Activated CD4-positive, alpha-beta T cell treated with anti-CD3 and anti-CD28 coated beads for 4 hours (primary cell): Measurements from ENCODE around the gene MVB12B.

Source experiments
- DNase-seq, 2 donors: peaks; one replicate each; pipeline ENCODE4 v3.0.0-alpha.2; 2020

The MVB12B gene

DNA sequence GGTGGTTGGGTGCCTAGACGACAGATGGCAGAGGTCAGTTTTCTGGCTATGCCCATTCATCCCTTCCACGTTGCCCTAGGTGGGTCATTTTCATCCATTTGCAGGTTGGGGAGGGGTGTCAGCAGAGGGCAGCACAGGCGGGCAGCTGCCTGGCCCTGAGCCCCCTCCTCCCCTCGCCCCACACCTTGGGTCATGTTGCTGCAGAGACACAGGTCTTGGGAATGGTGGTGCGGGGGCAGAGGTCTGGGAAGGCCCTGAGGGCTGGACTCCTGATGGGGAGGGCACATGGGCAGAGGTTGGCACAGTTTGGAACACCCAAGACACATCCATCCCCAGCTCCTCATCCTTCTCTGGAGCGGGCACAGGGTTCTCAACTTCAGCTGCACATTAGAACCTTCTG lies 183.9 kb downstream of the MVB12B start:
- DNase-seq, result no peak

DNA sequence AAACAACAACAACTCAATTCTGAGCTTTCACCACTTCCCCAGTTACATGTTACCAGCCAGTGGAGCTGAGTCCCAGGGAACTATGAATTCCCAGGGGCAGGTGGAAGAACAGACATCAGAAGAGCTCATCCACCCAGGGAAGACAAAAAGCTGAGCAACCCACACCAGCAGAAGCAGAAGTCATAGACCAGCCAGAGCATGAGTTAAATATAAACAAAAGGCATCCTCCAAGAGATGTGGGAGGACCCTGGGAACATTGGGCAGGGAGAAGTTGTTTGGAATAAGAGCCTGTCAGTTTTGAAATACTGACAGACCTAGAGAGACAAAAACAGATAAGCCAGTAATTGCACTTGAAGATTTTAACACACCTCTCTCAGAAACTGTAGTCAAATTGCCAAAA lies 184.8 kb downstream of the MVB12B start:
- DNase-seq, result no peak

DNA sequence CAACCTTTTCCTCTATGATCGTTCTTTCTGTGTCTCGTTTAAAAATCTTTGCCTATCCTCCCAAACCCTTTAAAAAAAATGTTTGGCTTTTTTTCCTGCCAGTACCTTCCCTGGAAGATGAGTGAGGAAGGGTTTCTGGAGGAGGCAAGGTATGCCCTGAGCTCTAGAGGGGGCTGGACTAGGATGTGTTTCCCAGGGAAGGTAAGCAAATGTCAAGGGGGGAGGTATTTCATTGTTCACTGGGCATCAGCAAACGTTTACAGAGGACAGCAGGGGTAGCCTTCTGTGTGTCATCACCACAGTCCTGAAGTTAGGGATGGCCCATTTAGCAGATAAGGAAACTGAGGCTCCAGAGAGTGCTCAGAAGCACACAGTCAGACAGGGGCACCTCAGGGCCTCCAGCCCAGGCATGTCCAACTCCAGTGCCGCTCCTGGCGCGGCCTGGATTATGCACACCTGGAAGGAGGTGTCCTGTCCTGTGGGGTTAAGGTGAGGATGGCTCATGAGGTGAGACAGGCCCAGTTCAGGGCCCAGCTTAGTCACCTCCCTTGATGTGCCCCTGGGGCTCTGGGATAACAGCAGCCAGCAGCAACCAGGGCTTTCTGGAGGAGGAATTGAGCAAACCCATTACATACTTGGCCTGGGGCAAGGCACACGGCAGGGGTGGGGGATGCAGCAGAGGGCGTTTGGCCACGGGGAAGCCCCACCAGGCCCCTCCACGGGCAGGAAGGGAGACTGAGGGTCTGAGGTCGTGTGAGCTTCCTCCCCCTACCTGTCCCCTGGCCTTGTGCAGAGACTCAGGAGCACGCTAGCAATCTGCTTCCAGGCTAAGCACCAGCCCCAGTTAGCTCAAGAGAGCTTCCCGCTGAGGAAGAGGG lies 186.8 kb downstream of the MVB12B start:
- no peak for DNase-seq

DNA sequence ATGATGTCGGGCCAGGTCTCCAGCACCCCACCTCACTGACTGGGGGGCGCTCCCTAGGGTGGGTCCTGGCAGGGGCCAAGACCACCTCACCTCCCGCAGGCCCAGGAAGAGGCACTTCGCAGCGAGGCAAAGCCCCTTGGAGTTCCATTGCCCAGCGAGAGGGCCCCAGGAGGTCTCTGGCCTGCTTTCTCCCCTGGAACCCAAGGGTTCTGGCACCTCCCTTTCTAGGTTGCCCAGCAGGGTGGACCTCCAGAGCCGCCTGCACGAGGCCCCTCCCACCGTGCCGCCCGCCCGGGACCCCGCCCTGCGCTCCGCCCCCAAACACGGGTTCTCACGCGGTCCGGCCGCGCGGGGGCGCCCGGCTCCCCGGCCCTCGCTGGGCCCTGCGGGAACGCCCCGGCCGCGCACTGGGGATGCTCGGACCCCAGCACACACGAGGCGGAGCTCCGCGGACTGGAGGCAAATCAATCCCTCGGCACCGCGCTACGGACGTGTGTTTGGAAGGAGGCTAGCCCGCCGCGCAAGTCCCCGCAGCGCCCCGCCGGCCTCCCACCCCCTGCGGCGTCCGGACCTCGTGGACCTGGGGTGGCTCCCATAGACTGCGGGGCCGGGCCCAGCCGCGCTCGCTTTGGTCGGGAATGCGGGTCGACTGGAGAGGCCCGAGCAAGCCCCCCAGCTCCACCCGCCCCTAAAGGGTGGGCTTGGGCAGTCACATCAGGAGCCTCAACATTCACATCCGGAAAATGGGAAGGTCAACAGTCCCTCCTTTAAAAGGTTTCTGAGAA lies 187.6 kb downstream of the MVB12B start:
- DNase-seq, result peak; percentile 45 to 47

DNA sequence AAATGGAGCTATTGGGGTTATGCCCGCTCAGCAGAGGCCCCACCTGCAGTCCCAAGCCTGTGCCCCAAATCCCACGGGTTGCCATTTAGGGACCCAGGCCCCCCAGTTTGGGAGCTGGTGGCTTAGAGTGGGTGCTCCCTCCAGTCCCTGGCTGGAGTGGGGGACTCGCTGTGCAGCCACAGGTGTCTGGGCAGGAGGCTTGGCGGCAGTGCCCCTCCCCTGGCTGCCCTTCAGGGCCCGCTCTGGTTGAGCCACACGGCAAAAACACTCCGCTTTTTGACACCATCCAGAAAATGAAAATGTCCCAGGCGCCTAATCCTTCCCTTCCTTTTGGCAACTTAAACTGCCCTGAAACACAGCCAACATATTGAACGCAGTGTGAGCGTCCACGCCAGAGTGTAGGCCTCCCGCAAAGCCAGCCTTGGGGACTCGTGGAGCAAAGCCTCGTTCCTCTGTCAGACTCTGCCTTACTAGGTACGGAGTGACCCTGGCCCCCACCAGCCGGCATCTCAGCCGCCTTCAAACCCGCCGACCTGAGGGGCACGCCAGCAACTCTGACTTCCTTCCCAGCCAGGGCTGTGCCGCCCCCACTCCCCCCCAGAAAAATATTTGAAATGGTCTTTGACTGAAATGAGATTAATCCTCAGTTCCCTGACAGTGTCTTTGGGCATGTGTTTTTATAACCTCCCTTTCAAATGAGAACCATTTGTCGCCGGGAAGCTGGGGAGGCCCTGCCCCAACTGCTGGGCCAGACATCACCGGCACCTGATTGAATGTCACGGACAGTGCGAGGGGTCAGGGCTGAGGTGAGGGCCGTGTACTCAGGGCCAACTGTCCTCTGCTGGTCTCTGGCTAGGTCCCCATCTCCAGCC lies 188.6 kb downstream of the MVB12B start:
- no peak for DNase-seq

DNA sequence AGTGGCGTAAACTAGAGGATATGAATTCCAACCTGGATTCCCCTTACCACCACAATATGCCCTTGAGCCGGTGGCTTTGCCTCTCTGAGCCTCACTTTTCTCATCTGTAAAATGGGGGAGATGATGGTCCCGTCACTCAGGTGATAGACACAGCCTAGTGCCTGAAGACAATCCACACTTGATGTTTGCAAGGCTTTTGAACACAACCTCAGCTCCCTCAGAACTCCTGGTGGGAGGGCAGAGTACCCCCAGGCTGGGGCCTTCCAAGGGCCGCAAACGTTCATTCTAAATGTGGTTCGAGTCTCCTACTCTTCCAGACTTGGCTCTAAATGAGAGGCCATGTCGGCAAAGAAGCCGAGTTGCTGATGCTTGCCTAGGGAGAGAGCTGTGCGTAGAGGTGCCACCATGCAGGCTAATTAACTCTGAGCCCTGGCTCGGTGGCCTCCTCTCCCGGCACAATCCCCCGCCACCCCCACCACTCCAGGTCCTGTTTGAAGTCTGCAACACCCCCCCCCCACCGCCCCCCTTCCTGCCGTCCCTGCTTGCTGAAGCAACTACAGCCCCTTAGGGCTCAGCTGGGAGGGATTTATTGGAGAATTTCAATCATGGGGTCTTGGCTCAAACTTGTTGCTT lies 189.4 kb downstream of the MVB12B start:
- no peak for DNase-seq

DNA sequence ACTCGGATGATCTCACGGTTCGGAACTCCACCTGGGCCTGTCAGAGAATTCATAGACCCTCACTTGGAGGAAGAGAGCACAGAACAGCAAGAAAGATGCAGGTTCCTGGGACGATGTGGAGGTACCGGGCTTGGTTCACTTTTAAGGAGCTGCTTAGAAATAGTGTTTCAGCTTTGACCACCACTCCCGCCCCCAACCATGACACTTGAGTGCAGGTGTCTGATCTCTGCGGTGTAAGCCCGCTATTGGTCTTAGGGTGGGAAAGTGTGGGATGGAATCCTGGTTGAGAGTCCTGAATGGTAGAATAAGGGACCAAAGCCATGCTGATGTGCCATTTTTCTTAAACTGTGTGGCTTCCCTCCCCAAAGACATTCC lies 189.9 kb downstream of the MVB12B start:
- no peak for DNase-seq

DNA sequence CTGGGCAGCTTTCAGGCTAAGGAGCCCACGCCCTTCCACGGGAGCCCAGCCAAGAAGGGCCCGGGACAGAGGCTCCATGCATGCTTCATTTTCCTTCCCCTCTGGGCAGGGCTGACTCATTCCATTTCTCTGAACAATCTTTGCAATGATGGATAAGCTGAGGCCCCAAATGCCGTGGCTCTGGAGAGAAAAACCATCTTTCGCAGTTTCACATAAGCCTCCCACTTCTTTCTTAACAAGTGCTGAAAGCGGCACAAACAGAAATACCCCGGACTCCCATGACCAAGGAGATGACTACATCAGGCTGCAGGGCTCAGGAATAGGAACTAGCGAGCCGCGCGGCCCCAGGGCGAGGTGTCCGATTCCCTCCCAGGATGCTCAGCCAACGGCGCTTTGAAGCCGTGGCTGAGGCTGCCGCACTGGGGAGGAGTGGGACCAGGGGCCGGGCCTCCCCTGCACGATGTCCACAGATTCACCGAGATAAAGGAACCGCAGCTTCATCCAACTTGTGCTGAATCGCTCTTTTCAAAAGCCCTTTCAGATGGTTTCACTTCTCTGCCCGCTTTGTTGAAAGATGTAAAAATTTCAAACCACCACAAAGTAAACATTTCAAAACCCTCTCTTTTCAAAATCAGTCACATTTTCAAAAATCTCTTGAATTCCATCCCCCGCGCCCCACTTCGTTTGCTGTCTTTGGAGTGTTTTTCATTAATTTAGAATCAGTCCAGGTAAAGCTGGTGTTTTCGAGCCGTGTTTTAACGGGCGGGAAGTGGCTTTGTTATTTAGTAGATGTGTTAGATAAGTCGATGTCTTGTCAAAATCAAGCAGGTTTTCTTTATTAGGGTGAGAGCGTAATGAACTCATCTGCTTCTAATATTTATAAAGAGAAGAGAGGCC lies 190.6 kb downstream of the MVB12B start:
- DNase-seq, result no peak

DNA sequence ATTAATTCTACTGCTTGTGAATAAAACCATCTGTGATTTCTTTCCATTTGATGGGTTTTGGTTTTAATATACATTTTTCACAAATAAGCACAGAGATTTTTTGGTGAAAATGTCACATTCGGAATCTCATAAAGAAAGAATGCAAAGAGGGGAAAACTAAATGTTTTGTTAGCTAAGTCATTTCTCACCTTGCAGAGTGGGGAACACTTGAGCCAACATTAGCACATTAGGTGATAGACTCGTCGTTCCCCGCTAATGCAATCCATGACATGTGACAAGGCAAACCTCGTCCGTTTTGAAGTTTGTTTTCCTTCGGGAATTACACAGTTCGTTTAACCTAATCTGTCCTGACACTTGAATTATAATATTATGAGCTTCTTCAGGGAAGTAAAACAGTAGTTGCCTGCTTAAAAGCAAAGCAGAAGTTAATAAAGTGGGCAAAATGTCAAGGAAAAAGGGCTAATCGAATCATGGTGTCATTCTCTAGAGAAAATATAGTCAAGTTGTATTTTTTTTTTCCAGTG lies 191.3 kb downstream of the MVB12B start:
- no peak for DNase-seq

DNA sequence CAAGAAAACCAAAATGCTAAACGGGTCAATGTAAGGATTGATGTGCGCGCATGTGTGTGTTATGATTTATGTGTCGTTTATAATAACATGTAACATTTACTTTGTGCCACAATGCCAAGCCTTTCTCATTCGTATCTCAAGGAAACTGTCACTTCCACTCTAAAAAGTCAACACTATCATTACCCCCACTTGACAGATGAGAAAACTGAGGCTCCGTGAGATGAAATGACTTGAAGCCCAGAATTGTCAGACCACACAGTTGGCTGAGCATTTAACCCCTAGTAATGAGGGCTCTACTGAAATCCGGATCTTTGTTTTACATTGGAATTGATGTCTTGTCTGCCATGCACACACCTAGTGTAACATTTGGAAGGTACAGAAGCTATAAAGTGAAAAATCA lies 192.1 kb downstream of the MVB12B start:
- no peak for DNase-seq

DNA sequence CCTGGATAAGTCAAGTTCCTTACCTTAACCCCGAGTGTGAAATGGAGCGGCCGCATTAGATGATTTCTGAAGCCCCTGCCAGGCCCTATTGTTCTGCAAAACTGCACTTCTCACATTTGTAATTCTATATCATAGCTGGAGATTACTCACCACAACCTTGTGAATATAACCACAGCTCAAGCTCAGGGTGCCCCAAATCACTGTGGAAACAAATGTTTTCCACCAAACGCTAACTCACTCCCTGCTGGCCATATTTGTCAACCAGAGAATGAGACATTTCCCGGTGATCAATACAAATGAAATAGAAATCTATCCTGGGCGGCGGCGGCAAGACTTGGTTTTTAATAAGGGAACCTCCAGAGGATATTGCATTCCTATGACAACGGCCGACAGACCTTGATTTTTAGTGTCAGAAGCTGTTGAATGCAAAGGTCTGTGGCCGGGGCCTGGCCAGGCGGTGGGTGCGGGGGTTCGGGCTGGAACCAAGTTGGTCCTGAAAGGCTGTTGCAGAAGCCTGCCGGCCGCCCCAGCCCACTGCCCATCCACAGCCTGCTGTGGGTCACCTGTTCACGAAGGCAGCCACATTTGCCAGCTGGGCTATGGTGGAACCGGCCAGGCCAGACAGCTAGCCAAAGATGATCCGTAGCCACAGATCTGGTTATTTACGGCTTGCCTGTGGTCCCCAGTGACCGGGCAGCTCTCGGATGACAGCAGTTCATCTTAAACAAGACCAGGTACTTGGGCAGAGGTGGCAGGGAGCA lies 193.2 kb downstream of the MVB12B start:
- no peak for DNase-seq

DNA sequence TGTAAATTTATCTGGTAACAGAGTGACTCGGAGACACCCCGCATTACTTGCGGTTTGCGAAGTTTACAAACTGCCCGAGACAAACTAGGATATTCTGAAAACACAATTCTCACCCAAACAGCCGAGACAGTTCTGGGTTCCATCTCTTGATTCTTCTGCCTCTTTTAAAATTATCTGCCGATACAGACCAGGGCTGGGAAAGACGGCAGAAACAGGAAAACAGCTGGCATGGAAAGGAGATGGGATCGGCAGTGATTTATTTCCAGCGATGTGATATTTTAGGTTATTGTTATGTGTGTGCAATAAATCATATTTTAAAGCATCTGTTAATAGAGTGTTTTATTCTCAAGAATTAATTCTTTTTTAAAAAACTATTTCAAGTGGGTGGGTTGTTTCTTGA lies 193.8 kb downstream of the MVB12B start:
- DNase-seq, result no peak

DNA sequence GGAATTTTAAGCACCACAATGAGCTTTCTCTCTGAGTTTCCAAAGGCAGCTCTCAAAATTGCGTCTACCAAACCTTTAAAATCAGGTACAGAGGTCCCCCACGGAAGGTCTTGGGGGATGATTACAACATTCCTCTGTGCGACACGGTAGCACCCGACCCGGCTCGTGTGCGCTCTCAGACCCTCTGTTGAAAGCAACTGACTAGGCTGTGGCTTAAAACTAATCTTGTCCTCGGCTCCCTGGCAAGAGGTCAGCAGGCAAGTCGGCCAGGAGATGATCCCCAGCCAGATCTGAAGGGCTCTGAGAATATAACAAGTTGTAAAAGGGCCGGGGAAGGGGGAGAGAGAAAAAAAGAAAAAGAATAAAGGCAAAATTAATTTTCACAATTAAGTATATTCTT lies 194.5 kb downstream of the MVB12B start:
- DNase-seq, result no peak

DNA sequence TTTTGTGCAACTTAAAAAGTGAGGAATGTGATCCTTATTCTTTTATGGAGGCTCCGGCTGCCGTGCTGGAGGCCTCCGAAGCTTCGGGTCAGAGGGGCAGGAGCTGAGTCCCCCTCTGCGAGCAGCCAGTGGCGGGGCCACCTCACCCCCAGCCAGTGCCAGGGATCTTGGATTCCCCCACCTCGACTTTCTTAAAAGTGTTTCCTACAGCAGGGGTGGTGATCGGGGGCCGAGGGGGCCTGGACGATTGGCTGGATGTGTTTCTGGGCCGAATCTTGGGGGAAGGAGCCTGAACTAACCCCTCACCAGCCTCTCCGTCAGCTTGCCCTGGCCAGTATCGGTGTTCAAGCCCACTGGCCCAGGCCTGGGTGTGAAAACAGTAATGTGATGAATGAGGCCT lies 194.9 kb downstream of the MVB12B start:
- no peak for DNase-seq

DNA sequence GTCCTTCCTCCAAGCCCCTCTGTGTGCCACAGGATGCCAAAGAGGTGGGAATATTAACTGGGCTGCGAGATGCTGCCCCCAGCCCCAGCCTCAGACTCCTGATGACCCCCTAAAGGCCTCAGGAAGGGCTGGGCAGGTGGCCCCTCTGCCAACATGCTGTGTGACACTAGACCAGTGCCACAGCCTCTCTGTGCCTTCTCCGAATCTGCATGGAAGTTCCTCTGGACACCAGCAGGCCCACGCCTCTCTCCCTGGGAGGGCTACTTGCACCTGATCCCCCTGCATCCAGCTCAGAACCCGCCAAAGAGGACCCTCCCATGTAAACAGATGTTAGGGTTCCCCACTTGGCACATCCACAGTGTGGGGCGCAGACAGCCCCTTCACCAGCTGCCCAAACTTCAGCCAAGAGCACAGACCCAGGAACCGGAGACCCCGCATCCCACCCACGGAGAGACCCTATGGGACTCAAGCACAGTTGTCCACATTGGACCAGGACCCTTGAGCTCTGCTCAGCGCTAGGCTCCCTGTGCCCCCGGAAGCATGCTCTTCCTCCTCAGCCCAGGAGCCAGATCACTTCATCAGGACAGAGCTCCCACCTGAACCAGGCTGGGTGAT lies 195.5 kb downstream of the MVB12B start:
- no peak for DNase-seq

DNA sequence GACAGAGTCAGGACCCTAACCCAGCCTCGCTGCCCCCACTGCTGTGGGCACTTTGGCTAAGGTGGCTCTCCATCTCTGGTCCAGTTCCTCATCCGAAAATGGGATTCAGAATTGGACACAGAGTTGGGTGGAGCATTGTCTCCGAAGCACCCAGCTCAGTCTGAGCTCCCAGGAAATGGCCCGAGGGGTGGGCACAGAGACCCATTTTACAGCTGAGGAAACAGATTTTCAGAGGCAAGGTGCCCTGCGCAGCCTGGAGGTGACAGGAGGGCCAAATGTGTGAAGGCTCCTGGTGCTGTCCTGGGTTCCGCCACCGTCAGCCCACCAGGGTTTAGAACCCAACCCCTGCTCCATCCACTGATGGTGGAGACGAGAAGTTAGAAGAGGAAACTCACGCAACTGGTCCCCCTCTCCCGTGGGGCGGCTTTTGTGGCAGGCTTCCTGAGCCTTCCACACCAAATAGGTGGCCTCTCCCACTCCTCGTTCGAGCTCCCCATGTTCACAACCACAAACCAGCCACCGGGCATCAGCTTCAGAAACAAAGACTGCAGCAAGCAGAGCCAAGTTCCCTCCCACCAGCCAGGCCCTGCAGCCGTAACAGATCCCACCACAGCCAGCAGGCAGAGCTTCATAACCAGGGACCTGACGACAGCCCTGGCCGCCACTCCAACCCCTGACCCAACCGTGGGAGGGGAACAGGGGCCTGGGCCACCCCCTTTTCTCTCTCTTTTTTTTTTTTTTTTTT lies 196.2 kb downstream of the MVB12B start:
- DNase-seq, result no peak

DNA sequence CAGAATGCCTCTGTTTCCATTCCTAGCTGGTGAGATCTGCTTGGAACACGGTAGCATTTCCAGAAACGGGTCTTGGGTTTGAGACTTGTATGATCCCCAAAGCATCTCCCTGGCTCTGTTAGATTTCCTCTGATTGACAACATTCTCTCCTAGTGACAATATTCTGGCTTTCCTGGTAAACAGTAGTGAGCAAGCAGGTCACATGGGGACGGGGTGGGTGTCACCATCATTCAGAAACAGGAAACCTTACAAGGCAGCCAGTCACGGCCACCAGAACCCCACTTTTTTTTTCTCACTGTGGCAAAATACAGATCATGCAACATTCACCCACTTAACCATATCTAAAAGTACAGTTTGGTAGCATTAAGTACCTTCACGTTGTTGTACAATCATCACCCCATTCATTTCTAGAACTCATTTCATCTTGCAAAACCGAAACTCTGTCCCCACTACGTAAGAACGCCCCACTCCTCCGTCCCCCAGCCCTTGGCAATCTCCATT lies 197.0 kb downstream of the MVB12B start:
- peak in 1 of 2 donors; percentile 28 for DNase-seq

DNA sequence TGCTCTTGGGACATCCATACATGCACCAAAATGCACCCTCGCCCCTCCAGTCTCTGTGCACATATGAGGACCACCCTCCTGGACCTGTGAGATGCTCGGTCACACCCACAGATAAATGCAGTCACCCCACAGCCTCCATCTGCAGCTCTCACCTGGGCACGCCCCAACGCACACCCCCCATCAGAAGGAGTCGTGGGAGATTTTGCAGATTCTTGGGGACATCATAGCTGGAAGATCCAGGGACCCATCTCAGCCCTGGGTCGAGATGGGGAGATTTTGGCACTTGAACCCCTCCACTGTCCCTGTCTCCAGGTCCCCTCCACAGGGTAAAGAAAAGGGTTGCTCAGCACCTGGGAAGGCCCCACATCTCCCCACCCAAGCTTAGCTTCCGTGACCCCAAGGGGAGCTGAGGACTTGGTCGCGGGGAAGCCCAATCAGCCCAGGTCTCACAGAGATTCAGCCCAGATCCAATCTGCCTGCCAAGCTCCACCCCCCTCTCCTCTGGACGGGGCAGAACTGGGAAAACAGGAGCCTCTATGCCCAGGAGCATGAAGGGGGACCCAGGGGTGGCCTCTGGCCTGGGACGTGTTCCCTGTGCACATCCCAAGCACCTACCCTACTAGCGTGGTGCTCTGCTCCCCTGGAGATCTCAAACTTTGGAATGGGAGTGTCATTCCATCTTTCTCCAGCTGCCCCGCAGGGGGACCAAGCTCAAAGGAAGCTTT lies 197.9 kb downstream of the MVB12B start:
- DNase-seq, result no peak
